Measurements from ENCODE around the gene FMN1. TPM values are rescaled to one million over a fixed set of nuclear protein-coding genes. Genes with fewer than 3 reads are reported as not detected.

FMN1 gene
- total and polyA plus RNA-seq, 2 of the 8 experiments (the other 6 are each of a cell fraction or from before 2014, with no cell fraction given): 0.27 to 3.7 TPM

- no peak for TF ChIP-seq CHD7 (IDR thresholded peaks at IDR 0.05; ENCODE audit: insufficient replicate concordance, low read length)
- no peak for TF ChIP-seq JUND (IDR thresholded peaks at IDR 0.05; ENCODE audit: low read length)
These were observed 317.1 kb downstream of the FMN1 start (continued) for GRCh38 chr15:32877252-32878019.
